Measurements from ENCODE around the gene ABHD12.

ABHD12 gene

DNA sequence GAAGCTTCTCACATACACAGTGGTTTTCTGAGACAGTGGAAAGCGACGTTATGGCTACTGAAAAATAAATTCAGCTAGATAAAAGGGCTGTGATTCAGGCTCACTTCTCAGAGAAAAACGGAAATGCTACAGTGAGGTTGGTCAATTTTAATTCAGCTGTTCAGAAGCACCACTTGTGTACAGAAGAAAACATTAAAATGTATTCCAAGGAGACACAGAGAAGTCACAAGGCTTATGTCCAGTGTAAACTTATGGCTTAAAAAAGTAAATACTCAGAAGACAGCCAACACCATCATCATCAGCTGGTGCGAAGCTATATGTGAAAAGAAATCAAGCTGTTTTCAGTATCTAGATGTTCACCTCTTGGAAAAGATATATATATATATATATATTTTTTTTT lies 68.6 kb downstream of the ABHD12 start:
- no peaks in the 10 kb centered on the region for H3K9me2 ChIP-seq (ENCODE audit: low read depth, low read length)
- no peaks in the 10 kb centered on the region for H3K27me3 ChIP-seq (ENCODE audit: insufficient read depth, low read length)
- no peak overlapping the region for H2AFZ ChIP-seq (ENCODE audit: low read length)
- 0 out of 2 replicates have a peak, but pooled peaks cover 4% of the 10 kb centered on the region for H3F3A ChIP-seq (ENCODE audit: insufficient read depth, low read length)
- peak overlapping the region; percentile 99 for H3K27ac ChIP-seq (ENCODE audit: low read depth, low read length, poor library complexity, severe bottlenecking)
- TF ChIP-seq, protein P1, sequence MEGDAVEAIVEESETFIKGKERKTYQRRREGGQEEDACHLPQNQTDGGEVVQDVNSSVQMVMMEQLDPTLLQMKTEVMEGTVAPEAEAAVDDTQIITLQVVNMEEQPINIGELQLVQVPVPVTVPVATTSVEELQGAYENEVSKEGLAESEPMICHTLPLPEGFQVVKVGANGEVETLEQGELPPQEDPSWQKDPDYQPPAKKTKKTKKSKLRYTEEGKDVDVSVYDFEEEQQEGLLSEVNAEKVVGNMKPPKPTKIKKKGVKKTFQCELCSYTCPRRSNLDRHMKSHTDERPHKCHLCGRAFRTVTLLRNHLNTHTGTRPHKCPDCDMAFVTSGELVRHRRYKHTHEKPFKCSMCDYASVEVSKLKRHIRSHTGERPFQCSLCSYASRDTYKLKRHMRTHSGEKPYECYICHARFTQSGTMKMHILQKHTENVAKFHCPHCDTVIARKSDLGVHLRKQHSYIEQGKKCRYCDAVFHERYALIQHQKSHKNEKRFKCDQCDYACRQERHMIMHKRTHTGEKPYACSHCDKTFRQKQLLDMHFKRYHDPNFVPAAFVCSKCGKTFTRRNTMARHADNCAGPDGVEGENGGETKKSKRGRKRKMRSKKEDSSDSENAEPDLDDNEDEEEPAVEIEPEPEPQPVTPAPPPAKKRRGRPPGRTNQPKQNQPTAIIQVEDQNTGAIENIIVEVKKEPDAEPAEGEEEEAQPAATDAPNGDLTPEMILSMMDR (IDR thresholded peaks at IDR 0.05; ENCODE audit: low read length), result no peak
- no peak for TF ChIP-seq EZH2 (IDR thresholded peaks at IDR 0.05; ENCODE audit: borderline replicate concordance, low read length)
- H3K4me1 ChIP-seq (ENCODE audit: insufficient read depth, low read length, severe bottlenecking), result peaks cover 78% of the 10 kb centered on the region
- H3K4me3 ChIP-seq (ENCODE audit: low read depth, low read length, poor library complexity, severe bottlenecking), result no peak overlapping the region
- H3K79me2 ChIP-seq (ENCODE audit: insufficient read depth, low read length), result no peaks in the 10 kb centered on the region
- peak overlapping the region; percentile 45; the same call in 1 of the 2 replicates for H3K4me2 ChIP-seq (ENCODE audit: low read length)
- H3K9ac ChIP-seq (ENCODE audit: low read length), result peak overlapping the region; percentile 21; the same call in 1 of the 2 replicates
- no peaks in the 10 kb centered on the region for H3K9me3 ChIP-seq (ENCODE audit: low read length)
- H4K20me1 ChIP-seq (ENCODE audit: insufficient read depth, low read length), result no peaks in the 10 kb centered on the region
- peaks cover 10% of the 10 kb centered on the region; the same call in 1 of the 2 replicates for H3K36me3 ChIP-seq (ENCODE audit: insufficient read depth, low read length)

DNA sequence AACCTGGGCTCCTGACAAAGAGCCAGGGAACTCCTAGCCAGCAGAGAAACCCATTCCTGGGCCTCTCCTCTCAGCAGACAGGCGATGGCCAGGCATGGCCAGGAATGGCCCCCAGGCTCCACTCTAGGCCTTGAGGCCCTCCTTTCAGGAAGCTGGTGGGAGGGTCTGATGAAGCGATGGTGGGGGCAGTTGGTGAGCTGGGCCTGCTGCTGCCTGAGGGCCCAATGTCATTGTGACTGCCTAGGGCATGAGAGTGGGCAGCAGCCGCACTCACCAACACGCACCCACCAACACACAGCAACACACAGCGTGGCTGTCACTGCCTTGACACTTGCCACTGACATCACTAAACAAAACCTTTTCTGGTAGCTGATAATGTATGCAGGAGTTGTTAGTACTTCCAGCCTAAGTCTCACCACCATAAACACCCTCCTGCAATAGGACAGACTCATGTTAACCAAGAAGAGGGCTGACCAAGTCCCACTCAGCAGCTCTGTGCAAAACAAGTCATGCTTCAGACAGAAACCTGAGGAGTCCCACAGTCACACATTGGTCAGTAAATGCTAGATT lies 69.3 kb downstream of the ABHD12 start:
- TF ChIP-seq, protein P1 (IDR thresholded peaks at IDR 0.05; ENCODE audit: low read length), result no peak
- no peak for TF ChIP-seq EZH2 (IDR thresholded peaks at IDR 0.05; ENCODE audit: borderline replicate concordance, low read length)
- H3K79me2 ChIP-seq (ENCODE audit: insufficient read depth, low read length), result no peaks in the 10 kb centered on the region
- H3K27ac ChIP-seq (ENCODE audit: low read depth, low read length, poor library complexity, severe bottlenecking), result peak overlapping the region; percentile 99
- no peaks in the 10 kb centered on the region for H3K9me3 ChIP-seq (ENCODE audit: low read length)
- peaks cover 80% of the 10 kb centered on the region for H3K4me1 ChIP-seq (ENCODE audit: insufficient read depth, low read length, severe bottlenecking)
- H3K4me3 ChIP-seq (ENCODE audit: low read depth, low read length, poor library complexity, severe bottlenecking), result no peak overlapping the region
- H2AFZ ChIP-seq (ENCODE audit: low read length), result no peak overlapping the region
- H3K36me3 ChIP-seq (ENCODE audit: insufficient read depth, low read length), result peaks cover 10% of the 10 kb centered on the region; the same call in 1 of the 2 replicates
- no peaks in the 10 kb centered on the region for H4K20me1 ChIP-seq (ENCODE audit: insufficient read depth, low read length)
- no peaks in the 10 kb centered on the region for H3K9me2 ChIP-seq (ENCODE audit: low read depth, low read length)
- H3F3A ChIP-seq (ENCODE audit: insufficient read depth, low read length), result 0 out of 2 replicates have a peak, but pooled peaks cover 4% of the 10 kb centered on the region
- H3K9ac ChIP-seq (ENCODE audit: low read length), result peak overlapping the region; percentile 21; the same call in 1 of the 2 replicates
- H3K4me2 ChIP-seq (ENCODE audit: low read length), result peak overlapping the region; percentile 45; the same call in 1 of the 2 replicates
- no peaks in the 10 kb centered on the region for H3K27me3 ChIP-seq (ENCODE audit: insufficient read depth, low read length)

DNA sequence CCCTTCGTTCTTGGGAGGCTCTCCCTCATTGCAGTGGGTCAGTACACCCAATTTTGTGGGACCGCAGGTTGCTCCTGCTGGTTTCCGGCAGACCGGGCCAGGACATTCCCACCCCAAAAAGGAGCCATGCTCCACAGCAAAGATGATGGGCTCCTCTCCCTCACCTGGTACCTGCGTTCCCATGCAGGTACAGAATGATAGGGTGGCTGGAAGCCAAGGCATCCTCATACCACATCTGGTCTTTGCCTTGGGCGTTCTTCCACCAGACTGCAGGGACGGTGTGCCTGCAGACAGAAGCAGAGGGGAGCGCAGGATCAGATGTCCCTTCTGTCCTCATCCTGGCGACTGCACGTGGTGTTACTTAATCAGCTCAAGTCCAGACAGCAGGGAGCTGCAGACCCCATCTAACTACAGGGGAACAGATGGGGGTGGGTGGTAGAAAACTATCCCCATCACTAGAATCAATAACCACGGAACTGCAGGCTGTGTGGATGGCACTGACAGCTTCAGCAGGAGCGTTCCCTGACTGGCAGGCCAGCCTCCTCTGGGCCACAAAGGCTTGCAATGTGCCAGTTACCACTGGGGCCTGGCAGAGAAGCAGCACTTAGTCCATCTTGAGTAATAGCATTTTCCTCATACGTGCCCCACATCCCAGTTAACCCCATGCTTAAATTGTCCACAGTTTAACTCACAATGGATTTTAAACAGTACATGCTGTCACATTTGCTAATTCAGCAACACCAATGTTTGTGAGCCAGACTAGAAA lies 70.4 kb downstream of the ABHD12 start:
- H3K4me1 ChIP-seq (ENCODE audit: insufficient read depth, low read length, severe bottlenecking), result peaks cover 73% of the 10 kb centered on the region
- H3K27me3 ChIP-seq (ENCODE audit: insufficient read depth, low read length), result no peaks in the 10 kb centered on the region
- no peak overlapping the region for H3K4me3 ChIP-seq (ENCODE audit: low read depth, low read length, poor library complexity, severe bottlenecking)
- H3K9me3 ChIP-seq (ENCODE audit: low read length), result no peaks in the 10 kb centered on the region
- no peaks in the 10 kb centered on the region for H3K9me2 ChIP-seq (ENCODE audit: low read depth, low read length)
- H4K20me1 ChIP-seq (ENCODE audit: insufficient read depth, low read length), result no peaks in the 10 kb centered on the region
- H2AFZ ChIP-seq (ENCODE audit: low read length), result no peak overlapping the region
- peak overlapping the region; percentile 68; the same call in 1 of the 2 replicates for H3K4me2 ChIP-seq (ENCODE audit: low read length)
- H3K79me2 ChIP-seq (ENCODE audit: insufficient read depth, low read length), result no peaks in the 10 kb centered on the region
- TF ChIP-seq, protein P1 (IDR thresholded peaks at IDR 0.05; ENCODE audit: low read length), result no peak
- TF ChIP-seq EZH2 (IDR thresholded peaks at IDR 0.05; ENCODE audit: borderline replicate concordance, low read length), result no peak
- no peak overlapping the region; the same call in 1 of the 2 replicates for H3K9ac ChIP-seq (ENCODE audit: low read length)
- peak overlapping the region; percentile 99 for H3K27ac ChIP-seq (ENCODE audit: low read depth, low read length, poor library complexity, severe bottlenecking)
- 0 out of 2 replicates have a peak, but pooled peaks cover 4% of the 10 kb centered on the region for H3F3A ChIP-seq (ENCODE audit: insufficient read depth, low read length)
- H3K36me3 ChIP-seq (ENCODE audit: insufficient read depth, low read length), result peaks cover 10% of the 10 kb centered on the region; the same call in 1 of the 2 replicates

Measured in OCI-LY1 (cell line).